HG02885 (cell line): ENCODE data around the gene RNF115.
"Not testable (repeated sequence)": the region's sequence is repeated elsewhere in the genome, so short reads cannot be mapped to it uniquely, and the experiment has no call there.

ENCODE experiments used
- ATAC-seq: cut with Tn5 transposase; IDR thresholded peaks from one replicate; pipeline ENCODE4 v1.9.1; 2021; ENCODE audit warnings: mild to moderate bottlenecking; ENCODE audit not compliant: unreplicated experiment, poor library complexity

Gene RNF115

DNA sequence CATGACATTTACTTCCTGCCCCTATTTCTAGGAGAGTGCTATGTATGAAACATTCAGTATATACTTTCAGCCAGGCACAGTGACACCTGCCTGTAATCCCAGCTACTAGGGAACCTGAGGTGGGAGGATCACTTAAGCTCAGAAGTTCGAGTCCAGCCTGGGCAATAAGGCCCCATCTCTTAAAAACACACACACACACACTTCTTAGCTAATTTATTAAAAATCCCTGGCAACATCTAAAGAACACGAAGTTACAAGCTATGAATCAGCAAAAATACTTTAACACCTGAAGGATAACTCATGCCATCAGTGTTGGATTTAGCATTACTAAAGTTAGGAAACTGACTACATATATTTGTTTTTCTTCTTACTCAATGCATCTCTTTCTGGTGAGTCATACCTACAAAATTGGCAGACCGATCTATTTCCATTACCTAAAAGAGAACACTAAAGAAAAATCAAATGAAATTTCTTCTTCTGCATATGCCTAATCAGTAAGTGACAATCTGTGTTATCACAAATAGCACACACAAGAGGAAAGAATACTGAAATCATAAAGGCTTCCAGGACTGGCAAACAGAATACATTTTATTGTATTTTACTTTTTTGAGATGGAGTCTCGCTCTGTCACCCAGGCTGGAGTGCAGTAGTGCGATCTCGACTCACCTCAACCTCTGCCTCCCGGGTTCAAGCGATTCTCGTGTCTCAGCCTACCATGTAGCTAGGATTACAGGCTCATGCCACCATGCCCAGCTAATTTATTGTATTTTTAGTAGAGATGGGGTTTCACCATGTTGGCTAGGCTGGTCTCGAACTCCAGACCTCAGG, 41.4 kb downstream of the RNF115 start:
- no peak for ATAC-seq

- no peak for ATAC-seq
These were observed 45.8 kb downstream of the RNF115 start for GRCh38 chr1:145778146-145778540.

- ATAC-seq = no peak
These were observed 46.3 kb downstream of the RNF115 start for GRCh38 chr1:145777357-145778145.

DNA sequence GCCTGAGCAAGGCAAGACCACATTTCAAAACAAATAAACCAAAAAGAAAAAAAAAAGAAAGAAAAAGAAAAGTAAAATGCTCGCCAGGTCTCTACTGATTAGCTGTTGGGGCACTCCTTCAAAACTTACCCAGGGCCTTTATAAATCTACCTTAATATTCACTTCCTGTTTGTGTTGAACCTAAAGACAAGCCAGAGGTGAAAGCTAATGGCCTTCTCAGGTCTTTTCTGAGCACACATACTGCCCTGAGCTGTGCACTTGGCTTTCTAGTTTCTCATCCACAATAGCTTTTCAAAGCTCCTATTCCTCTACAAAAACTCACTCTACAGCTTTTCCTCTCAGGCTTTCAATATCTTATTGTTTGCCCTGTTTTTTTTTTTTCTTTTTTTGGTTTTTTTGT, 50.5 kb downstream of the RNF115 start:
- ATAC-seq = no peak

GRCh38 chr1:145771056-145771455, 52.8 kb downstream of the RNF115 start:
- ATAC-seq = no peak

DNA sequence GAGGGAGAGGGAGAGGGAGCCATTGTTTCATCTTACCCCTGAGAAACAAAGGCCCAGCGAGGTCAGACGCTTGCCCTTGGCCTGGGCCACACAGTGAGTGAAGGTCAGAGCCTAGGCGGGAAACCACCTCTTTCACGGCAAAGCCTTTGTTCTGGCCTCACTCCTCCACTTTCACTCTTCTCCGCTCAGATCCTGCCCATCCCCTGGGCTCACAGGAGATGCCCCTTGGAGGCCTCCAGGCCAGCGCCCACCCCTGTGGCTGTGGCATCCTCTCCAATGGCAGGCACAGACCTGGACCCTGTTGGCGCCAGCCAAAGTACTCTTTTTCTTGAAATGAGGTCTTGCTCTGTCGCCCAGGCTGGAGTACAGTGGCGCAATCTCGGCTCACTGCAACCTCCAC, 55.9 kb downstream of the RNF115 start:
- not testable (repeated sequence) for ATAC-seq

GRCh38 chr1:145766926-145767325, 57.0 kb downstream of the RNF115 start:
- not testable (repeated sequence) for ATAC-seq

DNA sequence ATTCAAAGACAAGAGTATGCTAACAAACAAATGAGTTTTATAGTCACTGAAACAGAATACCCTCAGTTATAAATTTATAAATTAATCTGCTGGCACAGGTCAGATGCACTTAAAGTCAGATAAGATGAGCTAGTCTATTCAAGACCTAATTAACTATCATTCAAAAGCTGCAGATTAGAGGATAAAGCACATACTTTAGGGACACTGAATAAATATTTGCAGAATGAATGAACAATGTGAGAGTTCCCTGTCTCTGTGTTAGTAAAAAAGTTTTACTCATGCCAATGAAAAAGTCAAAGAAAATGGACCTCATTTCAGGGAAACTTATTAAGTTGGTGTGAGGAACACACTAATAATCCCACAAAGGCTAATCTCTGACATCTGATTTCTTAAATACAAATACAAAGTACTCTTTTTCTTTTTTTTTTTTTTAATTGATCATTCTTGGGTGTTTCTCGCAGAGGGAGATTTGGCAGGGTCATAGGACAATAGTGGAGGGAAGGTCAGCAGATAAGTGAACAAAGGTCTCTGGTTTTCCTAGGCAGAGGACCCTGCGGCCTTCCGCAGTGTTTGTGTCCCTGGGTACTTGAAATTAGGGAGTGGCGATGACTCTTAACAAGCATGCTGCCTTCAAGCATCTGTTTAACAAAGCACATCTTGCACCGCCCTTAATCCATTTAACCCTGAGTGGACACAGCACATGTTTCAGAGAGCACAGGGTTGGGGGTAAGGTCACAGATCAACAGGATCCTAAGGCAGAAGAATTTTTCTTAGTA, 58.1 kb downstream of the RNF115 start:
- ATAC-seq = not testable (repeated sequence)

- ATAC-seq = not testable (repeated sequence)
These were observed 58.8 kb downstream of the RNF115 start for GRCh38 chr1:145765127-145765526.

GRCh38 chr1:145764231-145764940, 59.5 kb downstream of the RNF115 start:
- not testable (repeated sequence) for ATAC-seq

DNA sequence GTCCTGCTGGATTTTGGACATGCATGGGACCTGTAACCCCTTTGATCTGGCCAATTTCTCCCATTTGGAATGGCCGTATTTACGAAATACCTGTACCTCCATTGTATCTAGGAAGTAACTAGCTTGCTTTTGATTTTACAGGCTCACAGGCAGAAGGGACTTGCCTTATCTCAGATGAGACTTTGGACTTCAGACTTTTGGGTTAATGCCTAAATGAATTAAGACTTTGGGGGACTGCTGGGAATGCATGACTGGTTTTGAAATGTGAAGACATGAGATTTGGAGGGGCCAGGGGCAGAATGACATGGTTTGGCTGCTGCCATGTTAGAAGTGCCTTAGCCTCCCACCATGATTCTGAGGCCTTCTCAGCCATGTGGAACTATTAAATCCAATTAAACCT, 61.9 kb downstream of the RNF115 start:
- not testable (repeated sequence) for ATAC-seq

DNA sequence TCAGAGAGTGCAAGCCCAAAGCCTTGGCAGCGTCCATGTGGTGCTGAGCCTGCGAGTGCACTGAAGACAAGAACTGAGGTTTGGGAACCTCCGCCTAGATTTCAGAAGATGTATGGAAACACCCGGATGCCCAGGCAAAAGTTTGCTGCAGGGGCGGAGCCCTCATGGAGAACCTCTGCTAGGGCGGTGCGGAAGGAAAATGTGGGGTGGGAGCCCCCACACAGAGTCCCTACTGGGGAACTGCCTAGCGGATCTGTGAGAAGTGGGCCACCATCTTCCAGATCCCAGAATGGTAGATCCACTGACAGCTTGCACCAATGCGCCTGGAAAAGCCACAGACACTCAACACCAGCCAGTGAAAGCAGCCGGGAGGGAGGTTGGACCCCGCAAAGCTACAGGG, 62.4 kb downstream of the RNF115 start:
- ATAC-seq = not testable (repeated sequence)

DNA sequence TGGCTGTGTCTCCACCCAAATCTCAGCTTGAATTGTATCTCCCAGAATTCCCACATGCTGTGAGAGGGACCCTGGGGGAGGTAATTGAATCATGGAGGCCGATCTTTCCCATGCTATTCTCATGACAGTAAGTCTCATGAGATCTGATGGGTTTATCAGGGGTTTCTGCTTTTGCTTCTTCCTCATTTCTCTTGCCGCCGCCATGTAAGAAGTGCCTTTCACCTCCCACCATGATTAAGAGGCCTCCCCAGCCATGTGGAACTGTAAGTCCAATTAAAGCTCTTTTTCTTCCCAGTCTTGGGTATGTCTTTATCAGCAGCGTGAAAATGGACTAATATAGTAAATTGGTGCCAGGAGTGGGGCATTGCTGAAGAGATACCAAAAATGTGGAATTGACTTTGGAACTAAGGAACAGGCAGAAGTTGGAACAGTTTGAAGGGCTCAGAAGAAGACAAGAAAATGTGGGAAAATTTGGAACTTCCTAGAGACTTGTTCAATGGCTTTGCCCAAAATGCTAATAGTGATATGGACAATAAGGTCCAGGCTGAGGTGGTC, 63.4 kb downstream of the RNF115 start:
- ATAC-seq = not testable (repeated sequence)

DNA sequence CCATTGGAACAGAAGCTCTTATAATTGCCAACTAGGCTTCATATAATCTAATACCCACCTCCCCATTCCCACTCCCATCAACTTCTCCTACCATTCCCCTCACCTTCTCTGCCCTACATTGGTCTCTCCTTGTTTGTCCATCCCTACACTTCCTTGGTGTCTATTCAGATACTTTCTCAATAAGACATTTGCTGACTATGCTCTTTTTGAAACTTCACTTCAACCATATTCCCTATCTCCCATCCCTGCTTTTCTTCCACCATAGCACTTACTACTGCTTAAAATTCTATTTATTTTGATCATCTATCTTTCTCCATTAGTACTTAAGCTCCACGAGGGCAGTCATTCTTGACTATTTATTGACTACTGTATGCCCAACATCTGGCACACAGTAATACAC, 64.2 kb downstream of the RNF115 start:
- no peak for ATAC-seq

DNA sequence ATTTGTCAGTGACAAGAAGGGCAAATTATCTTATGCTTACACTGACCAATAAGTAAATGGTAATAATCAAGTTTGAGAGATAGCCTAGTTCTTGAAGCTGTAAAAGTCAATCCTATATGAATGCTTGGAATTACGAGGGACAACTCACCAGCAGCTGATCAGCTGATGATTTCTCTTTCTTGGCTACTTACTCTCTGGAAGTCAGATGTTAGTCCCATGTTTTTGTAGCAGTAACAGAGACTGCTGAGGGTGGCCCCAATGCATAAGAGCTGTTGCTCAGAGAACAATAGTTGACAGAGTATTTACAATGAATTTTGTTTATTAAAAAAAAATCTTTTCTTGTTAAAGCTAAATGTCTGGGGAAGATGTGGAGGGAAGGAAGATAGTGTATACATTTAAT, 65.3 kb downstream of the RNF115 start:
- ATAC-seq = no peak

DNA sequence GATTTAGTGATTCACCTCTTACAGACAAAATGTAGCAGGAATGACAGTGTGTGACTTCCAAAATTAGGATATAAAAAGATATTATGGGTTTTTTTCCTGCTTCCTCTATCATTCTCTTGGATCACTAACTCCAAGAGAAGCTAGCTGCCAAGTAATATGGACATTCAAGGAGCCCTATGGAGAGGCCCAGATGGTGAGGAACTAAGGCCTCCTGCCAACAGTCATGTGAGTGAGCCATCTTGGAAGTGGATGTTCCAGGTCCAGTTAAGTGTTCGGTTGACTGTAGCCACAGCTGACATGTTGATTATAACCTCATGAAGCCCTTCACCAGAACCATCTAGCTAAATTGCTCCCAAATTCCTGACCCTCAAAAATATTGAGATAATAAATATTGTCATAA, 65.8 kb downstream of the RNF115 start:
- no peak for ATAC-seq

DNA sequence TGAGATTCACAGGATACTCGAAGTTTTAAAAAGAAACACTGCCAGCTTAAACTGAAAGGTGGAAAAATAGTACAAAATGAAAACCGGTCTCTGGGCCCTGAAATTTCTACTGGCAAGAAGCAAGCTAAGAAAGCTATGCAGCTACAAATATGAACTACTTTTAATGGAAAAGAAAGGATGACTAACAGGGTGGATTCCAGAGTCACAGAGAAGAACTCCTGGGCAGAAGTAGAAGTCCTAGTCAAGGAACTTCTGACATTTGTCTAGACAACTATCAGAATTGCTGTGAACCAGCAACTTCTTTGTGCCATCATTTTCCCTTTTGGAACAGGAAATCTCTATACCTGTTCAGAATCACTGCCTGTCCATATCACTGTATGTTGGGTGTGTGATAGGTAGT, 66.5 kb downstream of the RNF115 start:
- ATAC-seq = no peak

GRCh38 chr1:145751491-145752037, 72.3 kb downstream of the RNF115 start:
- ATAC-seq = no peak

- no peak for ATAC-seq
These were observed 73.5 kb downstream of the RNF115 start for GRCh38 chr1:145750426-145750825.
